Measurements from ENCODE around the gene RPP25L. TPM values are rescaled to one million over a fixed set of nuclear protein-coding genes. Genes with fewer than 3 reads are reported as not detected.
A peak's percentile ranks its signal among the peaks of the same experiment; 100 is the strongest.

Gene RPP25L
- total and polyA plus RNA-seq, 2 experiments from 2014 or later: 16.4 to 25.1 TPM

- TF ChIP-seq STAT1 (IDR thresholded peaks at IDR 0.05; ENCODE audit: unreplicated experiment): no peak
- no peak for TF ChIP-seq JUNB (IDR thresholded peaks at IDR 0.05; ENCODE audit: unreplicated experiment)
- TF ChIP-seq ETS1 (IDR thresholded peaks at IDR 0.05): no peak
- TF ChIP-seq ZNF114 (CRISPR knock-in tag; IDR thresholded peaks at IDR 0.05): no peak
- TF ChIP-seq EZH2phosphoT487 (IDR thresholded peaks at IDR 0.05; ENCODE audit: unreplicated experiment): no peak
- no peak for TF ChIP-seq ZNF462 (CRISPR knock-in tag; IDR thresholded peaks at IDR 0.05)
Measured at GRCh38 chr9:34625186-34625486, 13.2 kb upstream of the RPP25L start (continued).

- Histone ChIP-seq H3K4me3 (peak overlapping the region; percentile 52), H3K79me2 (replicated peaks; ENCODE audit: insufficient read depth) (no peaks in the 10 kb centered on the region), H3K27ac (ENCODE audit: low read depth) (no peak overlapping the region), H3K27me3 (ENCODE audit: insufficient read depth) (peaks cover 91% of the 10 kb centered on the region), H3F3A (replicated peaks; ENCODE audit: low read depth) (0 out of 2 replicates have a peak, but pooled peaks cover 3% of the 10 kb centered on the region), H3K4me2 (peak overlapping the region; percentile 81), H2AFZ (peak overlapping the region; percentile 91), H3K4me1 (ENCODE audit: insufficient read depth) (peaks cover 15% of the 10 kb centered on the region; the same call in 1 of the 2 replicates), H3K36me3 (ENCODE audit: insufficient read depth) (no peaks in the 10 kb centered on the region), H4K20me1 (replicated peaks; ENCODE audit: insufficient read depth) (no peaks in the 10 kb centered on the region; the same call in 1 of the 2 replicates), H3K9me2 (ENCODE audit: insufficient read depth) (0 out of 2 replicates have a peak, but pooled peaks cover 4% of the 10 kb centered on the region)
- Mint-ChIP-seq H3K27ac (no peak overlapping the region), H3K9me3 (peaks cover 4% of the 10 kb centered on the region; the same call in 1 of the 3 replicates), H3K4me3 (peak overlapping the region; percentile 52; the same call in 2 of the 3 replicates), H3K27me3 (ENCODE audit: insufficient read depth, low read depth, poor library complexity) (peaks cover 78% of the 10 kb centered on the region), H3K4me1 (peaks cover 21% of the 10 kb centered on the region), H3K36me3 (ENCODE audit: low read depth) (peaks cover 4% of the 10 kb centered on the region; the same call in 1 of the 3 replicates)
- ATAC-seq: peak; percentile 9
- DNase-seq (ENCODE audit: low spot score): peak; percentile 48
- no peak for TF ChIP-seq ZNF114 (CRISPR knock-in tag; IDR thresholded peaks at IDR 0.05)
- peak; percentile 86 for TF ChIP-seq EZH2 (IDR thresholded peaks at IDR 0.05; ENCODE audit: low read depth, unreplicated experiment)
Measured at GRCh38 chr9:34624475-34625185, 12.7 kb upstream of the RPP25L start.
